NCI-H69 (cell line): ENCODE data around the gene FNDC1.
A peak's percentile ranks its signal among the peaks of the same experiment; 100 is the strongest.

Experiments
- DNase-seq: peaks from one replicate; lab custom pipeline; 2025; lab: John Stamatoyannopoulos, UW

The FNDC1 gene

GRCh38 chr6:159212525-159213280, 43.5 kb downstream of the FNDC1 start:
- peak; percentile 36 for DNase-seq

- no peak for DNase-seq
These were observed 44.2 kb downstream of the FNDC1 start for GRCh38 chr6:159213405-159213804.

GRCh38 chr6:159214281-159214680, 45.1 kb downstream of the FNDC1 start:
- no peak for DNase-seq

- DNase-seq: peak; percentile 28
These were observed 48.5 kb downstream of the FNDC1 start for GRCh38 chr6:159217595-159218275.

GRCh38 chr6:159220093-159220492, 50.9 kb downstream of the FNDC1 start:
- DNase-seq: no peak

GRCh38 chr6:159221486-159222170, 52.4 kb downstream of the FNDC1 start:
- DNase-seq: no peak

- DNase-seq: no peak
These were observed 55.3 kb downstream of the FNDC1 start for GRCh38 chr6:159224452-159224851.

GRCh38 chr6:159229651-159230051, 60.5 kb downstream of the FNDC1 start:
- no peak for DNase-seq

- DNase-seq: no peak
These were observed 63.0 kb downstream of the FNDC1 start for GRCh38 chr6:159232106-159232645.

- no peak for DNase-seq
These were observed 63.6 kb downstream of the FNDC1 start for GRCh38 chr6:159232751-159233150.

- no peak for DNase-seq
These were observed 64.3 kb downstream of the FNDC1 start for GRCh38 chr6:159233365-159234101.

- no peak for DNase-seq
These were observed 64.9 kb downstream of the FNDC1 start for GRCh38 chr6:159234102-159234553.

GRCh38 chr6:159238920-159239558, 69.8 kb downstream of the FNDC1 start:
- no peak for DNase-seq

- DNase-seq: no peak
These were observed 79.9 kb downstream of the FNDC1 start for GRCh38 chr6:159249128-159249527.

GRCh38 chr6:159249752-159250151, 80.6 kb downstream of the FNDC1 start:
- DNase-seq: no peak

- DNase-seq: no peak
These were observed 81.4 kb downstream of the FNDC1 start for GRCh38 chr6:159250633-159251032.

GRCh38 chr6:159252955-159253508, 83.8 kb downstream of the FNDC1 start:
- peak; percentile 78 for DNase-seq

- no peak for DNase-seq
These were observed 85.0 kb downstream of the FNDC1 start for GRCh38 chr6:159254186-159254585.

GRCh38 chr6:159255434-159255951, 86.3 kb downstream of the FNDC1 start:
- DNase-seq: no peak

- DNase-seq: no peak
These were observed 86.9 kb downstream of the FNDC1 start for GRCh38 chr6:159256128-159256527.

- DNase-seq: no peak
These were observed 88.6 kb downstream of the FNDC1 start for GRCh38 chr6:159257846-159258245.
